ENCODE results near the gene HOXA3. TPM values are rescaled to one million over a fixed set of nuclear protein-coding genes. Genes with fewer than 3 reads are reported as not detected.

Gene HOXA3
- total RNA-seq, 1 donor from 2014 or later = 3.9 TPM

- TF ChIP-seq POLR2AphosphoS5 (IDR thresholded peaks at IDR 0.05; ENCODE audit: insufficient read depth in 1 of 2, low read depth in 1 of 2) (no peak), CTCF (IDR thresholded peaks at IDR 0.05) (no peak), POLR2A (IDR thresholded peaks at IDR 0.05) (no peak)
- H3K36me3 ChIP-seq = peaks cover 0 to 4% of the 10 kb centered on the region in 2 donors
- H3K27me3 ChIP-seq = no peaks in the 10 kb centered on the region
- peaks cover 8% of the 10 kb centered on the region for H3K4me1 ChIP-seq
- no peaks in the 10 kb centered on the region for H3K9me3 ChIP-seq
- H3K4me3 ChIP-seq = no peak overlapping the region
- DNase-seq (ENCODE audit: extremely low spot score in 2 of 2) = no peak
- intact Hi-C loops (cut with DNase I) = no loop called here
- no peak overlapping the region for H3K27ac ChIP-seq
Observed at GRCh38 chr7:27138472-27138871, 13.9 kb downstream of the HOXA3 start.

- H3K27ac ChIP-seq = no peak overlapping the region
- no peaks in the 10 kb centered on the region for H3K27me3 ChIP-seq
- peaks cover 0 to 4% of the 10 kb centered on the region in 2 donors for H3K36me3 ChIP-seq
- no peak overlapping the region for H3K4me3 ChIP-seq
- no peaks in the 10 kb centered on the region for H3K9me3 ChIP-seq
- TF ChIP-seq POLR2A (IDR thresholded peaks at IDR 0.05) = no peak
- H3K4me1 ChIP-seq = peaks cover 4% of the 10 kb centered on the region
- no peak for DNase-seq (ENCODE audit: extremely low spot score in 2 of 2)
- intact Hi-C loops (cut with DNase I) = no loop called here
Observed at GRCh38 chr7:27137640-27138315, 14.6 kb downstream of the HOXA3 start.

GRCh38 chr7:27134392-27134791 lies 18.0 kb downstream of the HOXA3 start:
- TF ChIP-seq POLR2AphosphoS5 (IDR thresholded peaks at IDR 0.05; ENCODE audit: insufficient read depth in 1 of 2, low read depth in 1 of 2) (no peak), CTCF (IDR thresholded peaks at IDR 0.05) (no peak), POLR2A (IDR thresholded peaks at IDR 0.05) (no peak)
- intact Hi-C loops (cut with DNase I) = no loop called here
- Histone ChIP-seq H3K27ac (no peak overlapping the region), H3K9me3 (no peaks in the 10 kb centered on the region), H3K27me3 (no peaks in the 10 kb centered on the region), H3K36me3 (no peaks in the 10 kb centered on the region), H3K4me3 (no peak overlapping the region), H3K4me1 (peaks cover 14% of the 10 kb centered on the region)
- DNase-seq (ENCODE audit: extremely low spot score in 2 of 2) = no peak

GRCh38 chr7:27133409-27134231 lies 18.8 kb downstream of the HOXA3 start:
- no peak for DNase-seq (ENCODE audit: extremely low spot score in 2 of 2)
- no peak overlapping the region for H3K27ac ChIP-seq
- no peak for TF ChIP-seq CTCF (IDR thresholded peaks at IDR 0.05)
- no peak for TF ChIP-seq POLR2AphosphoS5 (IDR thresholded peaks at IDR 0.05; ENCODE audit: insufficient read depth in 1 of 2, low read depth in 1 of 2)
- TF ChIP-seq POLR2A (IDR thresholded peaks at IDR 0.05) = no peak
- H3K4me3 ChIP-seq = no peak overlapping the region
- no peaks in the 10 kb centered on the region for H3K27me3 ChIP-seq
- intact Hi-C loops (cut with DNase I) = no loop called here
- H3K9me3 ChIP-seq = no peaks in the 10 kb centered on the region
- peaks cover 16% of the 10 kb centered on the region for H3K4me1 ChIP-seq
- no peaks in the 10 kb centered on the region for H3K36me3 ChIP-seq

GRCh38 chr7:27132978-27133377 lies 19.4 kb downstream of the HOXA3 start:
- no peak for TF ChIP-seq CTCF (IDR thresholded peaks at IDR 0.05)
- TF ChIP-seq POLR2AphosphoS5 (IDR thresholded peaks at IDR 0.05; ENCODE audit: insufficient read depth in 1 of 2, low read depth in 1 of 2) = no peak
- no peak for TF ChIP-seq POLR2A (IDR thresholded peaks at IDR 0.05)
- DNase-seq (ENCODE audit: extremely low spot score in 2 of 2) = no peak
- H3K4me1 ChIP-seq = peaks cover 16% of the 10 kb centered on the region
- H3K27ac ChIP-seq = no peak overlapping the region
- H3K4me3 ChIP-seq = no peak overlapping the region
- no peaks in the 10 kb centered on the region for H3K36me3 ChIP-seq
- H3K9me3 ChIP-seq = no peaks in the 10 kb centered on the region
- intact Hi-C loops (cut with DNase I) = no loop called here
- no peaks in the 10 kb centered on the region for H3K27me3 ChIP-seq
